Kidney (tissue), 14 donors: ENCODE data around the gene SEMA6A. TPM values are rescaled to one million over a fixed set of nuclear protein-coding genes. Genes with fewer than 3 reads are reported as not detected.

Experiments
- DNase-seq, 5 donors: peaks; one replicate each; pipeline ENCODE4 v3.0.0-alpha.2; 2013 to 2020
- FAIRE-seq: peaks from 2 replicates; lab custom pipeline; 2012; peaks lifted over from hg19 to GRCh38; lab: Jason Lieb, UNC
- H3K27ac ChIP-seq, 2 donors: one replicate each; pipeline ENCODE4 v1.7.0; 2013; ENCODE audit warnings: low read depth in 2 of 2, low read length in 2 of 2, inconsistent platforms in 1 of 2
- H3K27me3 ChIP-seq: one replicate; pipeline ENCODE4 v1.7.1; 2013; ENCODE audit warnings: low read length, inconsistent platforms; ENCODE audit not compliant: control insufficient read depth, insufficient read depth
- H3K36me3 ChIP-seq, 3 donors: one replicate each; pipeline versions ENCODE4 v1.7.0 to v1.7.1; 2013; ENCODE audit warnings: low read length in 3 of 3, control low read depth in 1 of 3, inconsistent platforms in 1 of 3; ENCODE audit not compliant: insufficient read depth in 3 of 3, control insufficient read depth in 2 of 3
- H3K4me1 ChIP-seq, 3 donors: one replicate each; pipeline versions ENCODE4 v1.7.0 to v1.7.1; 2013; ENCODE audit warnings: low read length in 3 of 3, inconsistent platforms in 1 of 3, low read depth in 1 of 3; ENCODE audit not compliant: control insufficient read depth in 2 of 3, insufficient read depth in 2 of 3
- H3K4me3 ChIP-seq, 3 donors: one replicate each; pipeline versions ENCODE4 v1.7.0 to v1.8.1; 2013; ENCODE audit warnings: low read length in 3 of 3, control low read depth in 1 of 3, inconsistent platforms in 1 of 3
- H3K9ac ChIP-seq, 3 donors: one replicate each; pipeline versions ENCODE4 v1.7.0 to v1.7.1; 2013; ENCODE audit warnings: low read length in 3 of 3, control low read depth in 1 of 3, inconsistent platforms in 1 of 3
- H3K9me3 ChIP-seq, 3 donors: one replicate each; pipeline versions ENCODE4 v1.7.0 to v1.7.1; 2013; ENCODE audit warnings: low read length in 3 of 3, control low read depth in 1 of 3, inconsistent platforms in 1 of 3; ENCODE audit not compliant: control insufficient read depth in 2 of 3, insufficient read depth in 1 of 3
- intact Hi-C: fragments of 100-400 bp; cut with DNase I; formaldehyde crosslinking; loops from one replicate; pipeline ENCODE4 v1.11.1; 2022
- polyA plus RNA-seq: library from polyadenylated mRNA; stranded (reverse); fragments of 350-450 nt; fragmentation: Illumina TruSeq; extraction: RNeasy Lipid Tissue Mini Kit (QIAGEN cat#74804); gene quantifications from one replicate; pipeline ENCODE4 v1.2.3, GENCODE V29; 2014; ENCODE audit warnings: low read depth, low replicate concordance; ENCODE audit not compliant: insufficient read depth
- total RNA-seq: library from RNA; stranded (reverse); fragmentation: NEBNext Ultra II Directional; extraction: Animal tissue kit (Norgen Biotek cat#: 25700); gene quantifications from one replicate; pipeline ENCODE4 v1.2.1, GENCODE V29; 2021
- TF ChIP-seq, protein P1 (sequence below): IDR thresholded peaks from 3 replicates; pipeline ENCODE4 v1.5.1; 2012; ENCODE audit warnings: mild to moderate bottlenecking, moderate library complexity, borderline replicate concordance; ENCODE audit not compliant: insufficient read depth; ENCODE audit errors: extremely low read depth
- donor health status: control.
- donor health status: control.
- donor health status: control.
- donor health status: control.
- donor health status: control.
- donor health status: DM: yes; HTN: yes; CAD: no.
- donor health status: Normal renal cell carcinoma (clear cell type).

SEMA6A gene
- total and polyA plus RNA-seq, 2 donors from 2014 or later: 4.0 to 51.6 TPM

DNA sequence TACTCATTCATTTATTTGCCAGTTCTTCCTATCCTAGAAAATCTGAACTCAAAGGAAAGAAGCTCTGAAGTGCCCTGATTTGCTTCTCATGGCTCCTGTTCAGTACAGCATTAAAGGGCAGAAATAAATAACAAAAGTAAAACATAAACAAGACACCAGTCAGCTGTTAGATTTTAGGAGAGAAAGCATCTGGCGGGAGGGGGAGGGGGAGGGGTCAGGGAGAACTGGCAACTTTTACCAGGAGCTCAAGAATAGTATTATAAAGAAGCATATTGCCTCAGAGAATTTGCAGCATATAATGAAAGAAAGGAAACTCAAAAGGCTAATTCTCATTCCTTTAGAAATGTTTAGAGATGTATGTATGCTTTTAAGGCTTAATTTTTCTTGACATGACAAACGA lies 68.1 kb downstream of the SEMA6A start:
- intact Hi-C loops: no loop called here
- DNase-seq: peak in 2 of 5 donors; percentile 43 to 74
- Histone ChIP-seq H3K27ac (no peak overlapping the region), H3K4me3 (no peak overlapping the region), H3K27me3 (no peaks in the 10 kb centered on the region), H3K36me3 (peaks cover 0 to 3% (median 0%) of the 10 kb centered on the region in 3 donors), H3K9me3 (no peaks in the 10 kb centered on the region), H3K9ac (no peak overlapping the region), H3K4me1 (peaks cover 0 to 4% (median 0%) of the 10 kb centered on the region in 3 donors)
- FAIRE-seq: no peak
- TF ChIP-seq, protein P1, sequence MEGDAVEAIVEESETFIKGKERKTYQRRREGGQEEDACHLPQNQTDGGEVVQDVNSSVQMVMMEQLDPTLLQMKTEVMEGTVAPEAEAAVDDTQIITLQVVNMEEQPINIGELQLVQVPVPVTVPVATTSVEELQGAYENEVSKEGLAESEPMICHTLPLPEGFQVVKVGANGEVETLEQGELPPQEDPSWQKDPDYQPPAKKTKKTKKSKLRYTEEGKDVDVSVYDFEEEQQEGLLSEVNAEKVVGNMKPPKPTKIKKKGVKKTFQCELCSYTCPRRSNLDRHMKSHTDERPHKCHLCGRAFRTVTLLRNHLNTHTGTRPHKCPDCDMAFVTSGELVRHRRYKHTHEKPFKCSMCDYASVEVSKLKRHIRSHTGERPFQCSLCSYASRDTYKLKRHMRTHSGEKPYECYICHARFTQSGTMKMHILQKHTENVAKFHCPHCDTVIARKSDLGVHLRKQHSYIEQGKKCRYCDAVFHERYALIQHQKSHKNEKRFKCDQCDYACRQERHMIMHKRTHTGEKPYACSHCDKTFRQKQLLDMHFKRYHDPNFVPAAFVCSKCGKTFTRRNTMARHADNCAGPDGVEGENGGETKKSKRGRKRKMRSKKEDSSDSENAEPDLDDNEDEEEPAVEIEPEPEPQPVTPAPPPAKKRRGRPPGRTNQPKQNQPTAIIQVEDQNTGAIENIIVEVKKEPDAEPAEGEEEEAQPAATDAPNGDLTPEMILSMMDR: no peak

DNA sequence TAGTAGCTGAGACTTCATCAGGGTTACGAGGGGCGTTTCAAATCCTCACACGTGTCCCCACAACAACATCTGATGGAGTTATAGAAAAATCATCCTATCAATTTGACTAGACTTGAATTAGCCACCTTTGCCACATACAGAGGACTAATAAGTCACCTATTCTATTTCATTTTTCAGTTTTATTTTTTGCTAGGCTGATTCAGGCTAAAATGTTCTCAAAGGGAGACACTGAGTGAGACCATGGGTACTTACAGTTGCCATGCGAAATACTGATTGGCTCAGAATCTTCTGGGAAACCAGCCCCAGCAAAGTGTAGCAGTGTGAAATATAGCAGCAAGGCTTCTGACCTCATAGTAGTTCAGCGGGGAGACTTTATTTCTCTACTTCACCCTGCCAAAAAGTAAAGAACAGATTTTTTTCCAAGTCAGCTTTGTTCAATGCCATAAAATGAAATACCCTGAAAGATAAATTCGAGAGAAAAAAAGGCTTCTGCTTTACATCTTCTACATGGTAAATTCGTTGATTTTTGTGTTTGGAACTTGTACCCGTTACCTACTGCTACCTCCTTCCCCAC lies 69.9 kb downstream of the SEMA6A start:
- H3K9me3 ChIP-seq: no peaks in the 10 kb centered on the region
- H3K36me3 ChIP-seq: peaks cover 0 to 3% (median 0%) of the 10 kb centered on the region in 3 donors
- H3K9ac ChIP-seq: no peak overlapping the region
- no peaks in the 10 kb centered on the region for H3K4me1 ChIP-seq
- DNase-seq (no peak), FAIRE-seq (no peak)
- TF ChIP-seq, protein P1: no peak
- intact Hi-C loops: no loop called here
- no peak overlapping the region for H3K27ac ChIP-seq
- no peak overlapping the region for H3K4me3 ChIP-seq
- H3K27me3 ChIP-seq: no peaks in the 10 kb centered on the region

DNA sequence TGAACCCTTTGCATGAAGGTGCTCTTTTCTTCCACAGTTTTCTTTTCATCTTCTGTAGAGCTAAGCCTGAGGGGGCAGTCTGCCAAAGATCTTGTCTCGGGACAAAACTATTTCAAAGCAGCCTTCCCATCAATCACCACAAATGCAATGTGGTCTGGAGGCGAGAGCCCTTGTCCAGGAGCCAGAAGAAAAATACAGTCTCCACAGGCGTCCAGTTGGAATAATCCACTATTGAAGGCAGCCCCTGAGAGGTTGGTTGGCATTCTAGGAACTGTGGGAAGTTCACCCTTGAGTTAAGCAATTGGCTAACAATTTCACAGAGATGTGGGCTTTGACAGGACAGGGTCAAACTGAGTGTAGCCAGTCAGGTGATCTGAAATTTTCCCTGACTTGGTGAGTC lies 72.0 kb downstream of the SEMA6A start:
- H3K4me1 ChIP-seq: peaks cover 0 to 4% (median 0%) of the 10 kb centered on the region in 3 donors
- no peak overlapping the region for H3K9ac ChIP-seq
- H3K27ac ChIP-seq: no peak overlapping the region
- FAIRE-seq (no peak), DNase-seq (peak in 1 of 5 donors; percentile 71)
- H3K36me3 ChIP-seq: peaks cover 0 to 3% (median 0%) of the 10 kb centered on the region in 3 donors
- no peaks in the 10 kb centered on the region for H3K27me3 ChIP-seq
- TF ChIP-seq, protein P1: no peak
- intact Hi-C loops: no loop called here
- no peak overlapping the region for H3K4me3 ChIP-seq
- H3K9me3 ChIP-seq: no peaks in the 10 kb centered on the region

DNA sequence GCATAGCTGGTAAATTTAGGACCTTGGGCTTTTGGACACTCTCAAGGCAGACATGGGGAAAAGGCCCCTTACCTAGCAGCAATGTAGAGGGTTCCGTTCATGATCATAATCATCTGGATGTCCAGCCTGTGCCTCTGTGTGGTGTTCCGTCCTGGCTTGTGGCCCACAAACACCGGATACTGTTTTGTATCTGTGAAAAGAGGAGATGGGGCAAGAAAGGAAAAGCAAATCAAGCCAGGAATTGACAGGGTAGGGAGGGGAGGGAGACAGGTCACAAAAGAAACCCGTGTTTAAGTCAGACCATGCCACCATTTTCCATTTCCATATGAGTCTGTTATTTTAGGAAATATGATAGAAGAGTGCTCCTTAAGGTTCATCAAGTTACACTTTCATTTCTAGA lies 72.5 kb downstream of the SEMA6A start:
- no peak overlapping the region for H3K9ac ChIP-seq
- H3K4me3 ChIP-seq: no peak overlapping the region
- no peaks in the 10 kb centered on the region for H3K27me3 ChIP-seq
- H3K9me3 ChIP-seq: no peaks in the 10 kb centered on the region
- H3K27ac ChIP-seq: no peak overlapping the region
- FAIRE-seq (no peak), DNase-seq (no peak)
- TF ChIP-seq, protein P1: no peak
- H3K36me3 ChIP-seq: peaks cover 0 to 3% (median 0%) of the 10 kb centered on the region in 3 donors
- intact Hi-C loops: no loop called here
- peaks cover 0 to 4% (median 0%) of the 10 kb centered on the region in 3 donors for H3K4me1 ChIP-seq
